Measurements from ENCODE around the gene SDC1. TPM values are rescaled to one million over a fixed set of nuclear protein-coding genes. Genes with fewer than 3 reads are reported as not detected.
"Not testable (repeated sequence)": the region's sequence is repeated elsewhere in the genome, so short reads cannot be mapped to it uniquely, and the experiment has no call there.

The SDC1 gene
- total RNA-seq, 6 experiments from 2014 or later = 260 to 452 (median 415) TPM

DNA sequence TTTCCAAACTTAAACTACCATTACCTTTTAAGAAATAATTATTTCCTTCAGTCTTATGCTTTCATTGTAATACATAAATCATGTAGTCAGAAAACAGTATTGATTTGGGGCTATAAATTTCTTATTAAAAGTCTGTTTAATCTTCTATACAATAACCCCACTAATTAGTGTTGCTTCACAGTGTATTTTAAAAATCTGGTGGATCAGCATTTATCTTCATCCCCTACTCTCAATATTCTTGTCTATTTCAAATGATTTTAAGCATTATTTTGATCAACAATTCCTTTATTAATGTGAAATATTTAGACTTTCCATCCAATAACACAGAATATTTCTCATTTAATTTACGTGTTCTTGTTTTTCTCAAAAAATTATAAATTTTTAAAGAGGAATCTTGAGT is 32.5 kb upstream of the SDC1 start:
- no peak overlapping the region for H3K27ac ChIP-seq
- H3K9me3 ChIP-seq = no peaks in the 10 kb centered on the region
- WGBS (ENCODE audit: insufficient coverage, low coverage, low lambda C conversion rate, missing lambda C conversion rate) = 92% methylated on average over 1 of the region's 1 CpG
- no peaks in the 10 kb centered on the region for H3K4me1 ChIP-seq
- peaks cover 10 to 75% (median 34%) of the 10 kb centered on the region in 4 donors for H3K36me3 ChIP-seq
- no peaks in the 10 kb centered on the region for H3K27me3 ChIP-seq
- intact Hi-C loops (cut with DNase I) = no loop called here
- TF ChIP-seq, protein P1, sequence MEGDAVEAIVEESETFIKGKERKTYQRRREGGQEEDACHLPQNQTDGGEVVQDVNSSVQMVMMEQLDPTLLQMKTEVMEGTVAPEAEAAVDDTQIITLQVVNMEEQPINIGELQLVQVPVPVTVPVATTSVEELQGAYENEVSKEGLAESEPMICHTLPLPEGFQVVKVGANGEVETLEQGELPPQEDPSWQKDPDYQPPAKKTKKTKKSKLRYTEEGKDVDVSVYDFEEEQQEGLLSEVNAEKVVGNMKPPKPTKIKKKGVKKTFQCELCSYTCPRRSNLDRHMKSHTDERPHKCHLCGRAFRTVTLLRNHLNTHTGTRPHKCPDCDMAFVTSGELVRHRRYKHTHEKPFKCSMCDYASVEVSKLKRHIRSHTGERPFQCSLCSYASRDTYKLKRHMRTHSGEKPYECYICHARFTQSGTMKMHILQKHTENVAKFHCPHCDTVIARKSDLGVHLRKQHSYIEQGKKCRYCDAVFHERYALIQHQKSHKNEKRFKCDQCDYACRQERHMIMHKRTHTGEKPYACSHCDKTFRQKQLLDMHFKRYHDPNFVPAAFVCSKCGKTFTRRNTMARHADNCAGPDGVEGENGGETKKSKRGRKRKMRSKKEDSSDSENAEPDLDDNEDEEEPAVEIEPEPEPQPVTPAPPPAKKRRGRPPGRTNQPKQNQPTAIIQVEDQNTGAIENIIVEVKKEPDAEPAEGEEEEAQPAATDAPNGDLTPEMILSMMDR (IDR thresholded peaks at IDR 0.05) = no peak
- no peak for TF ChIP-seq POLR2A (IDR thresholded peaks at IDR 0.05)
- ATAC-seq (no peak), DNase-seq (no peak)
- no peak overlapping the region for H3K4me3 ChIP-seq

DNA sequence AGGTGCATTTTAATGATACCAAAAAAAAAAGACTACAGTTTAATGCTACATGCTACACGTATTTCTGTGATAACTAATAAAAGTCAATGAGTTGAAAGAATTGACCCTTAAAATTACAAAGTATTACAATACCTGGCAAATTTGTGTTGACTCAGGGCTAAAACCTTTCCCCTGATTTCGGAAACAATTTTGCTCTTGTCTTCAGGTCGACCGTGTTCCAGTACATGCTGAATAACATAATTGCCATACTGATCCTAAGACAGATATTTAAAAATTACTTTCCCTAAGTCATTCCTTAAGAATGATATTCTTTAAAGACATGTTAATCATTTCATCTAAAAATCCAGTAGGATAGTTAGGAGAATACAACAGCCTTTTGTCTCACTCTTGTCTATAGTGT is 29.8 kb upstream of the SDC1 start:
- Histone ChIP-seq H3K36me3 (peaks cover 8 to 82% (median 38%) of the 10 kb centered on the region in 4 donors), H3K27me3 (no peaks in the 10 kb centered on the region), H3K4me1 (no peaks in the 10 kb centered on the region), H3K27ac (no peak overlapping the region), H3K4me3 (no peak overlapping the region), H3K9me3 (no peaks in the 10 kb centered on the region)
- WGBS (ENCODE audit: insufficient coverage, low coverage, low lambda C conversion rate, missing lambda C conversion rate) = 96% methylated on average over 4 of the region's 4 CpGs
- no peak for DNase-seq
- no peak for ATAC-seq
- intact Hi-C loops (cut with DNase I) = no loop called here
- TF ChIP-seq, protein P1 (IDR thresholded peaks at IDR 0.05) = no peak
- no peak for TF ChIP-seq POLR2A (IDR thresholded peaks at IDR 0.05)

DNA sequence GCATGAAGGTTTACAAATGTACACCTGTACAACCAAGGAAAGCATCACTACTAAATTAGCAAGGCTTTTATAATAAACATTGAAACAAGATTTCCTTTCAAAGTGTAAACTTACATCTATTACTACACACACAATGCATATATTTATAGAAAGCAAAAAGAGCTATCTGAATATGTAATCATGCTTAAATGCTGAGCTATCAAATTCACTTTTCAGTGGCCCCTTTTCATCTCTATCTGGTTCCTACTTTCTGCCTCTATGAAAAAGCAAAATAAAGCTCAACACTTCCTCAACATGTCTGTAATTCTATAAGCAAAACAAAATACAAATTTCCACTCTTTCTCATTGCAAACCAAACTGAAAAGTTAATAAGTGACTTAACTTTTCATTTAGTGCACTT is 25.5 kb upstream of the SDC1 start:
- Histone ChIP-seq H3K36me3 (peaks cover 0 to 70% (median 34%) of the 10 kb centered on the region in 4 donors), H3K4me1 (no peaks in the 10 kb centered on the region), H3K27ac (no peak overlapping the region), H3K27me3 (no peaks in the 10 kb centered on the region), H3K9me3 (no peaks in the 10 kb centered on the region), H3K4me3 (no peak overlapping the region)
- TF ChIP-seq POLR2A (IDR thresholded peaks at IDR 0.05) = no peak
- TF ChIP-seq, protein P1 (IDR thresholded peaks at IDR 0.05) = no peak
- no peak for DNase-seq
- intact Hi-C loops (cut with DNase I) = no loop called here
- no peak for ATAC-seq

DNA sequence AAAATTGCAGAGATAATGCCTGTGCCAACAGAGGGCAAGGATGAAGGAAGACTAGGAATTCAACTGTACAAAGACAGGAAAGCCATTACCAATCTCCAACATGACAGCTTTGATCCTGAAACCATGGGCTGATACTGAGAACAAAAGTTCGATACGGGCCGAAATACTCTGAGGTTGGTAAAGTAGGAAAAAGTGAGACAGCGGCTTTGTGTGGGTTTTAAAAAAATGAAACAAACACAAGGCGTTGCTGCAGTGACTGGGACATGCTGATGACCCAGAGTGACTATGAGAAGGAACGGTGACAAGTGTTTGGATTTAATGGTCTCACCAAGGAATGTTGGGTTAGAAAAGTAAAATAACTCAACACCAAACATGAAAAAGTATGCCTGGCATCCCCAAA is 24.2 kb upstream of the SDC1 start:
- no peaks in the 10 kb centered on the region for H3K4me1 ChIP-seq
- no peaks in the 10 kb centered on the region for H3K27me3 ChIP-seq
- H3K36me3 ChIP-seq = peaks cover 0 to 58% (median 24%) of the 10 kb centered on the region in 4 donors
- DNase-seq (no peak), ATAC-seq (no peak)
- no peak overlapping the region for H3K4me3 ChIP-seq
- no peak overlapping the region for H3K27ac ChIP-seq
- TF ChIP-seq, protein P1 (IDR thresholded peaks at IDR 0.05) = no peak
- TF ChIP-seq POLR2A (IDR thresholded peaks at IDR 0.05) = no peak
- no peaks in the 10 kb centered on the region for H3K9me3 ChIP-seq
- 71% methylated on average over 5 of the region's 6 CpGs for WGBS (ENCODE audit: insufficient coverage, low coverage, low lambda C conversion rate, missing lambda C conversion rate)
- intact Hi-C loops (cut with DNase I) = no loop called here

DNA sequence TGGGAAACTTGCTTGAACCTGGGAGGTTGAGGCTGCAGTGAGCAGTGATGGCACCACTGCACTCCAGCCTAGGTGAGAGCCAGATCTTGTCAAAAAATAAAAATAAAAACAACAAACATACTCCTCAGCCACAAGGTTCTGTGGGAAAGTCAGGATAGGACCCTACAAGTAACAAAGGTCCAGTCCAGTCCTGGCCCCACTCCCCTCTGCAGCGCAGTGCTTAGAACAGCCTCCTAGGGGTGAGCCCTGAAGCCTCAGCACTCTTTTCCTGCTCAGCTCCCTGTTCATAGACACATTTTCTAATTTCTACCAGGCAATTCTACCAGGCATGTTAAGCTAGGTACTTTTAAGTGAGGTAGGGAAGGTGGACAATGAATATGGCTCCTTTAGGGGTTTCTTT is 22.2 kb upstream of the SDC1 start:
- H3K4me1 ChIP-seq = no peaks in the 10 kb centered on the region
- no peak for DNase-seq
- H3K9me3 ChIP-seq = no peaks in the 10 kb centered on the region
- peak in 2 of 4 donors; percentile 21 to 50 for ATAC-seq
- H3K36me3 ChIP-seq = peaks cover 0 to 37% (median 13%) of the 10 kb centered on the region in 4 donors
- H3K27ac ChIP-seq = no peak overlapping the region
- intact Hi-C loops (cut with DNase I) = no loop called here
- WGBS (ENCODE audit: insufficient coverage, low coverage, low lambda C conversion rate, missing lambda C conversion rate) = 100% methylated on average over 1 of the region's 1 CpG
- TF ChIP-seq POLR2A (IDR thresholded peaks at IDR 0.05) = no peak
- TF ChIP-seq, protein P1 (IDR thresholded peaks at IDR 0.05) = no peak
- no peak overlapping the region for H3K4me3 ChIP-seq
- H3K27me3 ChIP-seq = no peaks in the 10 kb centered on the region

DNA sequence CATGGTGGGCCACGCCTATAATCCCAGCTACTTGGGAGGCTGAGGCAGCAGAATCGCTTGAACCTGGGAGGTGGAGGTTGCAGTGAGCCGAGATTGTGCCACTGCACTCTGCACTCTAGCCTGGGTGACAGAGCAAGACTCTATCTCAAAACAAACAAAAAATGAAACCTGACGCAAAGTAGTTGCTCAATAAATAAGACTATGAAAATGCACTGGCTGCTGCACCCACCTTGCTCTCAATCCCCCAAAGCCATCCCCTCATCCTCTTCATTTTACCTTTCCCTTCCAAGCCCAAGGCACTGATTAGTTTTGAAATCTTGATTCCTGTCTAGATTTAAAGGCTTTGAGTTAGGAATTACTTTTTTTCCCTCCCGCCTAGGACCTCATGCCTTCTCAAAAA is 18.7 kb upstream of the SDC1 start:
- H3K4me3 ChIP-seq; H3K4me1 ChIP-seq; H3K36me3 ChIP-seq; H3K27ac ChIP-seq; intact Hi-C loops (cut with DNase I); DNase-seq; H3K9me3 ChIP-seq; H3K27me3 ChIP-seq: not testable (repeated sequence)
- ATAC-seq = peak in 3 of 4 donors; percentile 24 to 48 (median 31)
- 54% methylated on average over 4 of the region's 5 CpGs for WGBS (ENCODE audit: insufficient coverage, low coverage, low lambda C conversion rate, missing lambda C conversion rate)

Measured in right lobe of liver (tissue), 6 donors.